GM19043 (cell line): ENCODE measurements around the gene MYO10.
"Not testable (repeated sequence)": the region's sequence is repeated elsewhere in the genome, so short reads cannot be mapped to it uniquely, and the experiment has no call there.

Experiments used
- ATAC-seq: cut with Tn5 transposase; IDR thresholded peaks from one replicate; pipeline ENCODE4 v1.9.1; 2021; ENCODE audit warnings: low read depth; ENCODE audit not compliant: unreplicated experiment

The MYO10 gene

DNA sequence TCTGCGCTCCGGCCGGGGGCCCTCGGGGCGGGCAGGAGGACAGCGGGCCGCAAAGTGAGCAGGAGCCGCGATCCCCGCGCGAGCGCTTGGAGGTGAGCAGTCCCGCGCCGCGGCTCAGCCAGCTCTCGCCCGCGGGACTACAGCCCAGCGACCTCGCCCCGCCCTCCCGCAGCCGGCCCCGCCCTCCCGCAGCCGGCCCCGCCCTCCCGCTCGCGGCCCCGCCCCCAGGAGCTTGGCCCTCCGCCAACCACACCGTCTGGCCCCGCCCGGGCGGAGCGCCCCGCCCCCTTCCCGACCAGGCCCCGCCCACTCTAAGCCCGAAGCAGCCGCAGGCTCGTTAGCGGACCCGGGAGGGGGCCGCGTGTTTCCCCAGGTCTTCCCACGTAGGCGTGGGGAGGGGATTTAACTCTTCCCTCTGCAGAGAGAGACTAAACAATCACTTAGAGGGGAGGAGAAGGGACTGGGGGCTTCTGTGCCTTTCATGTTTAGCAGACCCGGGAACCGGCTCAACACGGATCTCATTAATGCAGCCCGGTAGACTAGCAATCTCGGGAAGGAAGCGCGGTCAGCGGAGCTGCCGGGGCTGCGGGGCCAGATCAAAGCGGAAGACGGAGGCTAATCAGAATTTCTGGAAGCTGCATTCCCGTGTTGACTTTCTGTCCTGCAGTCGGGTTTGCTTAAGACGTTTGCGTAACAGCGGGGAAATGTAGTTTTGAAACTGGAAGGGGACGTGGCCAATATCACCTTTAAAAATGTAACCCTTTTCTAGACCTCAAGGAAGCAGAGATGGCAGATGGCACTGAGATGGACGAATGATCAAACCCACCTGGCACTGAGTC, at the start of gene MYO10:
Gene MYO10, minus strand, starts transcription at position 139 of the 839 bp plus-strand sequence. CDS start 480 bp downstream, outside the sequence.
- ATAC-seq: peak; percentile 46

DNA sequence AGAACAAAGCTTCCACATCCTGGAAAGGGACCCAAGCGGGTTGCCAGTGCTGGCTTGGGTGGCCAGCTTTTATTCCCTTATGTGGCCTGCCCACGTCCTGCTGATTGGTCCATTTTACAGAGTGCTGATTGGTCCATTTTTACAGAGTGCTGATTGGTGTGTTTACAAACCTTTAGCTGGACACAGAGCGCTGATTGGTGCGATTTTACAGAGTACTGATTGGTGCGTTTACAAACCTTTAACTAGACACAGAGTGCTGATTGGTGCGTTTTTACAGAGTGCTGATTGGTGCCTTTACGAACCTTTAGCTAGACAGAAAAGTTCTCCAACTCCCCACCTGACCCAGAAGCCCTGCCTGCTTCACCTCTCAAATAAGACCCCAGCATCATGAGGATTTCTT, 49.2 kb upstream of the MYO10 start:
- ATAC-seq: not testable (repeated sequence)

DNA sequence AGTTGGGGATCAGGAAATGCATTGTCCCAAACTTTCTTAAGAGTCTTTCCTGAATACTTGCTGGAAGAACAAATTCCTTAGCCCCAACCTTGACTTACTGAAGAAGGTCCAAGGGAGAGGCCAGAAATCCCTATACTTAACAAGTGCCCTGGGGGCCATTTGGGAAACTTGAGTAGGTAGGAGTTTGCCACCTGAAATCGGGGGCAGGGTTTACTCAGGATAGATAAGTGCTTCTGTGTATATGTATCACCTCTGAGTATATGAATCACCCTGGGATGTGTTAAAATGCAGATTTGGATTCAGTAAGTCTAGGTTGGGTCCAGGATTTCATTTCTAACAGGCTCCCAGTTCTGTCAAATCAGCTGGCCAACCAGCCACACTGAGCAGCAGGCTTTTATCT, 47.9 kb upstream of the MYO10 start:
- ATAC-seq: no peak

DNA sequence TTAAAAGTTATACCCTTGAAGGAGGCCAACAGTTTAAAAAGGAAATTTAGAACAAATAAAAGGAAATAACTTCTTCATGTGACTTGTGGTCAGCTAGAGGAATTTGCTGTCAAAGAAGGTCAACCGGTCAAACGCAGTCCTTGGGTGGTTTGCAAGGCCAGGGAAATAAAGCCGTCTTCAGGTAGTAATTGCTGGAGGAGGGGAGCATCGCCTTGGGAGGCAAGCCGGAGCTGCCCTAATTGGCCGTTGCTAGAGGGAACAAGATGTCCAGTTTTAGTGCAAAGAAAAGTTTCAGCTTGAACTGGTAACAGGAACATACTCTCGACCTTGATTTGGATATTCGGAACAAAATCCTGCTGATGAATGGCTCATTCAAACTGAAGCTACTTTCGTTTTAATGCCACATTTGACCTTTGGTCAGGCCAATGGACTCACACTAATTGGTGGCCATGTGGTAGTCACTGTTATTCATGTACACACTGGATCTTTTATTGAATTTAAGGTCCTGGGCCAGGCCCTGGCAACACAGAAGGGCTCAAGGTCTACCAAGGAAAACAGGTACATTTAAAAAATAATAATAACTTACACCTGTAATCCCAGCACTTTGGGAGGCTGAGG, 47.0 kb upstream of the MYO10 start:
- no peak for ATAC-seq

DNA sequence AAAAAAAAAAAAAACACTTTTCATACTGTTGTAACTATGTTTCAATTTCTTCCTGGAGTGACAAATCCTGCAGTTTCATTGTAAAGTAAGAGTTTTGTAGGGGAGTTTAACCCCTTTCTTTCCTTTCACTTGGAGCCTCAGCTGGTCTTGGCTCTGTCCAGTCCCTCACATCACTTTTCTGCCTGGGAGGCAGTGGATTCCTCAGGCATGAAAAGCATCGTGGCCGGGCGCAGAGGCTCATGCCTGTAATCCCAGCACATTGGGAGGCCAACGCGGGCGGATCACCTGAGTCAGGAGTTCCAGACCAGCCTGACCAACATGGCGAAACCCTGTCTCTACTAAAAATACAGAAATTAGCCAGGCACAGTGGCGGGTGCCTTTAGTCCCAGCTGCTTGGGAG, 45.6 kb upstream of the MYO10 start:
- ATAC-seq: no peak

DNA sequence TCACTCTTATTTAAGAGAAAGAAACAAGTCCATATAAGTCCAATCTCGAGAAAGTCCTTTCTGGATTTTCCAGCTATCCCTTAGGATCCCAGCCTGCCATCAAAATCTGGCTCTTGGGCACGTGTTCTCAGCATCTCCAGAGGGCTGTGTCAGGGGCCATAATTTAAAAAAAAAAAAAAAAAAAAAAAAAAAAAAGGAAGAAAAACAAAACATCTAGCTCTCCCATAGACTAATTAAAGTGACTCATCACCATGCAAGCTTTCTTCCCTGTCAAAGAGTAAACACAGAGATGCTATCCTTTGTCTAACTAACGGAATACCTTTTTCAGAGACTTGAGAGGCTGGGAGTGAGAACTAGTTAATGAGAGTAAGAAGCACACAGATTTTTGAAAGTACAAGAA, 44.9 kb upstream of the MYO10 start:
- ATAC-seq: no peak

DNA sequence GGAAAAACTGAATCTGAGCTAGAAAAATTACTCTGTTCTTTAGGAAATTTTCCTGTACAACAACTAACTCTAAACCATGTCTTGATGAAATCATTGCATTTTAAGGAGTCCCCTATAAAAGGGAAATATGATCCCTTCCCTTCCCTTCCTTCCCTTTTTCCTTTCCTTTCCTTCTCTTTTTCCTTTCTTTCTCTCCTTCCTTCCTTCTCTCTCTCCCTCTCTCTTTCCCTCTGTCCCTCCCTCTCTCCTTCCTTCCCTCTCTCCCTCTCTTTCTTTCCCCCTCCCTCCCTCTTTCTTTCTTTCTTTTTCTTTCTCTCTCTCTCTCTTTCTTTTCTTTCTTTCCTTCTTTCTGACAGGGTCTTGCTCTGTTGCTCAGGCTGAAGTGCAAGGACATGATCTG, 42.2 kb upstream of the MYO10 start:
- ATAC-seq: no peak

DNA sequence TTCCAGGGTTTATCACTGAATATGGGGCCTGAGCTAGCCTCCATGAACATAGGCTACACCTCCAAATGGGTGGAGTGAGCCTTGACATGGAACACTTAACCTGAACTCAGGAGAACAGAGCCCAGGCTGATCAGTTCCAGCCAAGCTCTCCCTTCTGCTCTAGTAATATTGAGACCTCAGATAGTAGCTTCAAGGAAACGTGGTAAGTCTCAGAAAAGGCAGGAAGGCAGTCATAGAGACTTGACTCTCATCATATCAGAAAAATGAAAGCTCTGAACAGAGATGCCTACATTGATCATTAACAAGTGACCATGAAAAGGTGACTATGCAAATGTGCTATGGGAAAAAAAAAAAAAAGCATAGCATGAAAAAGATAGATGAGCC, 40.5 kb upstream of the MYO10 start:
- peak; percentile 71 for ATAC-seq

DNA sequence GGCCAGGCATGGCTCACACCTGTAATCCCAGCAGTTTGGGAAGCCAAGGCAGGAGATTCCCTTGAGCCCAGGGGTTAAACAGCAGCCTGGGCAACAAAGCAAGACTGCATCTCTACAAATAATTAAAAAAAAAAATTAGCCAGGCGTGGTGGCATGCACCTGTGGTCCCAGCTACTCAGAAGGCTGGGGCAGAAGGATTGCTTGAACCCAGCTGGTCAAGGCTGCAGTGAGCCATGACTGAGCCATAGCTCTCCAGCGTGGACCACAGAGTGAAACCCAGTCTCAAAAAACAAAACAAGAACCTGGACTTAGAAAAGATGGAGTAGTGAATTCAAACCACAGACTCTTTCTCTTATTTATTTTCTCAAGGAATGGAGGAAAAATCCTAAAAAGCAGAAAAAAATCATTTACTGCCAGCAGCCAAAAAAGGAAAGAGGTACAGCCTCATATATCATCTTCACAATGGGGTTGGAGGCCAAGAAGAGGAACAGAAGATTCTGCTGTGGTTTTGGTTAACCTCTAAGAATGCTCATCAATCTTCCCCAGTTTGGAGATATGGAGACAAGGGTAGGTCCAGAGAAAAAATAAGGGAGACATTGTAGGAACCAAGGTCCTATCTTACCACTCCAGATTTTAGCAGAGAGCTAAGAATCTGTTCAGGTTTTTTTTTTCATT, 40.0 kb upstream of the MYO10 start:
- peak; percentile 74 for ATAC-seq

DNA sequence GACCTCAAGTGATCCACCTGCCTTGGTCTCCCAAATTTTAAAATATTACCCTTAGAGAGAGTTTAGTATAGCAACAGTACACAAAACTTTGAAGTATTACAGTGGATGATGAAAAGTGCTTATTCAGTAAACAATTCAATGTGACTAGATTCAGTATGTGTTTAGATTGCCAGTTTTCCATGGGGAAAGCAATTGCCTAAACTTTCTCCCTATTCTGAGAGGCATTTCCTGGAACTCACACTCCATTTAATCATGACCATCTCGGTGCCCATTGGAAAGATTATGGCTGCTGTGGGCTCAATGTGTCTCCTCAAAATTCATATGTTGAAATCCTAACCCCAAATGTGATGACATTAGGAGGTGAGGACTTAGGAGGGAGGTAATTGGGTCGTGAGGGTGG, 38.9 kb upstream of the MYO10 start:
- no peak for ATAC-seq

DNA sequence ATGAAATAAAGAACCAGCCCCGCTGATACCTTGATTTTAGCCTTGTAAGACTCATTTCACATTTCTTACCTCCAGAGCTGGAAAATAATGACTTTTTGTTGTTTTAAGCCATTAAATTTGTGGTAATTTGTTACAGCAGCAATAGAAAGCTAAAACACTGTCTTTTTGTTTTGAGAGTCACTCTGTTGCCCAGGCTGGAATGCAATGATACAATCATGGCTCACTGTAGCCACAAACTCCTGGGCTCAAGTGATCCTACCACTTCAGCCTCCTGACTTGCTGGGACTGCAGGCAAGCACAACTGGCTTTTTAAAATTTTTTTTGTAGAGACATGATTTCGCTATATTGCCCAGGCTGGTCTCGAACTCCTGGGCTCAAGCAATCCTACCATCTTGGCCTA, 34.7 kb upstream of the MYO10 start:
- no peak for ATAC-seq

DNA sequence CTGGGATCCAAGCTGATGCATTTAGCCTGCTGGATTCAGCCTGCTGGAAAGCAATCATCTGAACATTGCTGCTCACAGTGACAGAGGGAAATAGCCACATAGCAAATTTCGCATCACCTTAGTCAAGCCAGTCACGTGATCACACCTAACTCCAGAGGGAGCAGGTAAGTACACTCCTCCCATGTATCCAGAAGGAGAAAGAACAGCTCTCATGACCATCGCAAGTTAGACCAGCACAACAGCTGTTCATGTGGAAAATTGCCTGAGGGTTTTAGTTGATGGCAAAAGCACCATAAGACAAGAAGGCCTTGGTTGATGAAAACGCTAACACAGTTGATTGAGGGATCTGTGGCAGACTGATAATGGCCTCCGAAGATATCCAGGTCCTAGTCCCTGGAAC, 34.2 kb upstream of the MYO10 start:
- no peak for ATAC-seq

DNA sequence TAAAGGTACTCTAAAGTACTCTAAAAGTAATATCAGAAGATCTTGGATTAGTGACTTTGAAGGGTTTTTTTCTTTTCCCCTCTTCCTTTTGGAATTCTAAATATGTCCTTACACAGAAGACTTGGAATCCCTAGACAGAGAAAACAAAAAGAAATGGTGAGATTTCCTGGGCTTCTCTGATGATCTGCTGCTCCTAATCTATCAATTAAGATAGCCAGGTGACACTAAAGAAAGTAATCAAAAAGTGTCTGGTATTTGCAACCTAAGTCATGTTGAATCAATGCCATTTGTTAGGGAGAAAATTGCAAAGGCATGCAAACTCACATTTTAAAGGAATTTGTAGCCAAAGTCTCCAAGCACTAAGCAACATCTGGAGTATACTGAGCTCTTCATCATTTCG, 29.5 kb upstream of the MYO10 start:
- ATAC-seq: no peak

DNA sequence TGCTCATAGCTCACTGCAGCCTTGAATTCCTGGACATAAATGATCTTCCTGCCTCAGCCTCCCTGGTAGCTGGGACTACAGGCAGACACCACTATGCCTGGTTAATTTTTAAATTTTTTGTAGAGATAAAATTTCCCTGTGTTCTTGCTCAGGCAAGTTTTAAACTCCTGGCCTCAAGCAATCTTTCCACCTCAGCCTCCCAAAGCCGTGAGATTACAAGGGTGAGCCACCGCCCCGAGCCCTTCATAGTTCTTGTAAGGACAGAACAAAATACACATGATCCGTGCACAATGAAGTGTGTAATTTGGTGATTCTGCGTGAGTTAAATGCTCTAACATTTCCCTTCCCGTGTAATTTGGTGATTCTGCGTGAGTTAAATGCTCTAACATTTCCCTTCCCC, 27.7 kb upstream of the MYO10 start:
- no peak for ATAC-seq

DNA sequence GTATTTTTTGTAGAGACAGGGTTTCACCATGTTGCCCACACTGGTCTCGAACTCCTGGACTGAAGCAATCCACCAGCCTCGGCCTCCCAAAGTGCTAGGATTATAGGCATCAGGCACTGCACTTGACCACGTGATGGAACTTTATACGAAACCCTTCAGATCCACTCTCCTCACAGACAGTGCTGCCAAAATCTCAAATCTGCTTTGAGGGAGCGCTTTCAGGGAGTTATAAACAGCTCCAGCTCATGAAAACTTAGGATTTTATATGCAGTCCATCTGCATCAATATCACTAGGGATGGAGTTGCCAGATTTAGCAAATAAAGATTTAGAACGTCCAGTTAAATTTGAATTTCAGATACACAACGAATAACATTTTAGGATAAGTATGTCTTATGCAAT, 25.0 kb upstream of the MYO10 start:
- ATAC-seq: no peak

DNA sequence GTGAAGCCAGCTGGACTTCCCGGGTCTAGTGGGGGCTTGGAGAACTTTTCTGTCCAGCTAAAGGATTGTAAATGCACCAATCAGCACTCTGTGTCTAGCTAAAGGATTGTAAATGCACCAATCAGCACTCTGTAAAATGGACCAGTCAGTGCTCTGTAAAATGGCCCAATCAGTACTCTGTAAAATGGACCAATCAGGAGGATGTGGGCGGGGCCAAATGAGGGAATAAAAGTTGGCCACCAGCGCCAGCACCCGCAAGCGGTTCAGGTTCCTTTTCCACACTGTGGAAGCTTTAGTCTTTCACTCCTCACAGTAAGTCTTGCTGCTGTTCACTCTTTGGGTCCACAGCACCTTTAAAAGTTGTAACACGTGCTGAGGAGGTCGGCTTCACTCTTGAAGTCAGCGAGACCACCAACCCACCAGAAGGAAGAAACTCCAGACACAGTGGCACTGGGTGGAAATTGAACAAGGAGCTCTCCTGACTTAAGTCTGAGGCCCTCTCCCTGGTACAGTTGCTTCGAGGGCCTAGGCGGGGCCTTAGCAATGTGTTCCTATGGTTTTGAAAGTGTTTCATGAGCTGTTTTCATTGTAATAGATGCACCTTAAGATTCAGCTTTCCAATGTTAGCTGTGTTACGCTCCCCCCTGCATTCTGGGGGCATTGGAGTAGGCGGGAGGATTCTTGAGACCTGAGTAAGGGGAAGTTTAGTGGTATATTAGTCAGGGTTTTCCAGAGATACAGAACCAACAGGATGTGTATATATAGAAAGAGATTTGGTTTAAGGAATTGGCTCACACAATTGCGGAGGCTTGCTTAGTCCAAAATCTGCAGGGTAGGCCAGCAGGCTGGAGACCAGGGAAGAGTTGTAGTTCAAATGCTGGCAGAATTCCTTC, 21.5 kb upstream of the MYO10 start:
- no peak for ATAC-seq

DNA sequence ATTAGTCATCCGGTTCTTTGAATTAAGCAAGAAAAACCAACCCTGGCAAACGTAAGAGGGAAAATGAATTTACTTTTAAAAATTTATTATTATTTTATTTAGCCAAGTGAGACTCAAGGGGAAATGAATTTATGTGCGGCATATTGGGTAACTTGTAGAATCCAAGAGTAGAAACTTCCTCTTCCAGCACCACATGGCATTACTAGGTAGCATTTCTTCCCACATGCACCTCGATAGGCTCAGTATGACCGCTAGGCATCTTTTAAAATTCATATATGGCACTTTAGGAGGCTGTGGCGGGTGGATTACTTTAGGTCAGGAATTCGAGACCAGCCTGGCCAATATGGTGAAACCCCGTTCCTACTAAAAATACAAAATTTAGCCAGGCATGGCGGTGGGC, 17.6 kb upstream of the MYO10 start:
- ATAC-seq: no peak

DNA sequence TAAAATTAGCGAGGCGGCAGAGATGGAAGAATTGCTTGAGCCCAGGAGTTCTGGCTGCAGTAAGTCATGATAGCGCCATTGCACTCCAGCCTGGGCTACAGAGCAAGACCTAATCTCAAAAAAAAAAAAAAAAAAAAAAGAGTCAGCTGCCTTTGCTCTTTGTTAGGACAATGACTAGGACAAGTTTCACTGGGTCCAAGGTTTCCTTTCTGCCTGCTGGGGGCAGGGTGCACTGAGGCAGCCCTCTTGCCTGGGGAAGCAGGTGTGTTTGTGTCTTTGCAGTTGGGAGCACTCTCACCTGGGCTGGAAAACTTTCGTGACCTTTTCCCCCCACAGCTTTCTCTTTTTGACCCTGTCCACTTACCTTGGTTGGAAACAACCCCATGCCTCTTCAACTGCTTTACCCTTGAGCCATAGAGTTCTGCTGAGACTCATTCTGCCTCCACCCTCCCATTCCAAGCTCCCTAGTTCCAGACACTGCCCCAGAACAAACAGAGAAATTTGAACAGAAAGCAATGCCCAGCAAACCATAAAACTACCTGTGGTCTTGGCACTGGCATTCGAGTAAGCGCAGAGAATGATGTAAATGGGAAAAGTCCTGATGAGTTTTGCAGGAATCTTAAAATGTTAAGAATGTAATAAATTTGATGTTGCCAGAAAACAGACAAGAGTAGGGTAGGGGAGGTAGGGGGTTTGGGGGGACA, 17.0 kb upstream of the MYO10 start:
- no peak for ATAC-seq

DNA sequence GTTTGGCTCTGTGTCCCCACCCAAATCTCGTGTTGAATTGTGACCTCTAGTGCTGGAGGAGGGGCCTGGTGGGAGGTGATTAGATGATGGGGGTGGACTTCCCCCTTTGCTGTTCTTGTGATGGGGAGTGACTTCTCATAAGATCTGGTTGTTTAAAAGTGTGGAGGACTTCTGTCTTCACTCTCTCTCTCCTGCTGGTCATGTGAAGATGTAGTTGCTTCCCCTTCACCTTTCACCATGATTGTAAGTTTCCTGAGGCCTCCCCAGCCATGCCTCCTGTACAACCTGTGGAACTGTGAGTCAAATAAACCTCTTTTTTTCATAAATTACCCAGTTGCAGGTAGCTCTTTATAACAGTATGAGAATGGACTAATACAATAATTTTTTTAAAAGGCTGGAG, 10.6 kb upstream of the MYO10 start:
- no peak for ATAC-seq
